ENCODE measurements around the gene CTXN1.

GRCh38 chr19:7932276-7932929 lies 6.5 kb upstream of the CTXN1 start:
- no peak for TF ChIP-seq CTCF (conservative IDR thresholded peaks at IDR 0.05 in 1 of 2, IDR thresholded peaks at IDR 0.05 in 1 of 2; ENCODE audit: extremely low read depth in 1 of 2, insufficient read depth in 1 of 2, low read depth in 1 of 2, low read length in 2 of 2)
- TF ChIP-seq EZH2 (IDR thresholded peaks at IDR 0.05; ENCODE audit: borderline replicate concordance, low read length), result no peak
